Measurements from ENCODE around the gene KRTAP5-10. TPM values are rescaled to one million over a fixed set of nuclear protein-coding genes. Genes with fewer than 3 reads are reported as not detected.
"Not testable (repeated sequence)": the region's sequence is repeated elsewhere in the genome, so short reads cannot be mapped to it uniquely, and the experiment has no call there.

KRTAP5-10 gene
- total RNA-seq, 1 donor from 2014 or later: not detected

GRCh38 chr11:71537537-71537936 lies 27.8 kb upstream of the KRTAP5-10 start:
- H3K4me1 Mint-ChIP-seq (ENCODE audit: low read depth): no peaks in the 10 kb centered on the region
- no peaks in the 10 kb centered on the region for H3K27me3 Mint-ChIP-seq (ENCODE audit: insufficient read depth)
- DNase-seq (ENCODE audit: low spot score): no peak
- H3K27ac Mint-ChIP-seq: no peak overlapping the region
- H3K9me3 Mint-ChIP-seq: peaks cover 13% of the 10 kb centered on the region
- H3K4me3 Mint-ChIP-seq: no peak overlapping the region
- intact Hi-C loops (cut with micrococcal nuclease): no loop called here
- H3K36me3 Mint-ChIP-seq (ENCODE audit: low read depth): no peaks in the 10 kb centered on the region

GRCh38 chr11:71537977-71538665 lies 27.2 kb upstream of the KRTAP5-10 start, which contains the start of gene KRTAP5-8:
KRTAP5-8 (plus strand) TSS chr11:71538025; CDS start chr11:71538056, 31 bp downstream.
- intact Hi-C loops (cut with micrococcal nuclease); H3K4me3 Mint-ChIP-seq; H3K27ac Mint-ChIP-seq; H3K4me1 Mint-ChIP-seq (ENCODE audit: low read depth); H3K36me3 Mint-ChIP-seq (ENCODE audit: low read depth); DNase-seq (ENCODE audit: low spot score); H3K27me3 Mint-ChIP-seq (ENCODE audit: insufficient read depth): not testable (repeated sequence)
- peaks cover 13% of the 10 kb centered on the region for H3K9me3 Mint-ChIP-seq

DNA sequence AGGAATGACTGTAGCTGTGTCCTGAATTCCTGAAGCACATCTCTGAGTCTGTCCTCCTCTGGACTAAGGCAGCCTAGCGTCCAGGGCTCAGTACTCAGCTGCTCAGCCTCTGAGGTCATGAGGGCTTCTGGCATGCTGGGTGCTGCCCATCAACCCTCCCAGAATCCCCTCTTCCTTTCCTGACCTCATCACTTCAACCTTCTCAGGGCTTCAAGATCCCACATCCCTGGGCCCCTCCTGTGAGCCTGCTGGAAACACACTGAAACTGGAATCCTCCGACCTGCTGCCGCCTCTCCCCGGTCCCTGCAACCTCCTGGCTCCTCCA lies 26.7 kb upstream of the KRTAP5-10 start:
- H3K4me3 Mint-ChIP-seq: no peak overlapping the region
- no peak overlapping the region for H3K27ac Mint-ChIP-seq
- peaks cover 13% of the 10 kb centered on the region for H3K9me3 Mint-ChIP-seq
- H3K4me1 Mint-ChIP-seq (ENCODE audit: low read depth): no peaks in the 10 kb centered on the region
- no peaks in the 10 kb centered on the region for H3K36me3 Mint-ChIP-seq (ENCODE audit: low read depth)
- H3K27me3 Mint-ChIP-seq (ENCODE audit: insufficient read depth): no peaks in the 10 kb centered on the region
- intact Hi-C loops (cut with micrococcal nuclease): no loop called here
- no peak for DNase-seq (ENCODE audit: low spot score)

- Mint-ChIP-seq H3K27me3 (ENCODE audit: insufficient read depth) (no peaks in the 10 kb centered on the region), H3K9me3 (peaks cover 13% of the 10 kb centered on the region), H3K4me3 (no peak overlapping the region), H3K4me1 (ENCODE audit: low read depth) (no peaks in the 10 kb centered on the region), H3K36me3 (ENCODE audit: low read depth) (no peaks in the 10 kb centered on the region), H3K27ac (no peak overlapping the region)
- intact Hi-C loops (cut with micrococcal nuclease): no loop called here
- DNase-seq (ENCODE audit: low spot score): no peak
Observed at GRCh38 chr11:71539017-71539416, 26.3 kb upstream of the KRTAP5-10 start.

GRCh38 chr11:71539971-71540370 lies 25.4 kb upstream of the KRTAP5-10 start:
- DNase-seq (ENCODE audit: low spot score); H3K4me1 Mint-ChIP-seq (ENCODE audit: low read depth); H3K27me3 Mint-ChIP-seq (ENCODE audit: insufficient read depth); H3K27ac Mint-ChIP-seq; intact Hi-C loops (cut with micrococcal nuclease); H3K4me3 Mint-ChIP-seq; H3K36me3 Mint-ChIP-seq (ENCODE audit: low read depth): not testable (repeated sequence)
- H3K9me3 Mint-ChIP-seq: peaks cover 13% of the 10 kb centered on the region

GRCh38 chr11:71540521-71541304 lies 24.6 kb upstream of the KRTAP5-10 start:
- peak overlapping the region; percentile 64 for H3K27ac Mint-ChIP-seq
- intact Hi-C loops (cut with micrococcal nuclease); H3K36me3 Mint-ChIP-seq (ENCODE audit: low read depth); DNase-seq (ENCODE audit: low spot score); H3K4me3 Mint-ChIP-seq; H3K4me1 Mint-ChIP-seq (ENCODE audit: low read depth); H3K27me3 Mint-ChIP-seq (ENCODE audit: insufficient read depth): not testable (repeated sequence)
- H3K9me3 Mint-ChIP-seq: peaks cover 13% of the 10 kb centered on the region

DNA sequence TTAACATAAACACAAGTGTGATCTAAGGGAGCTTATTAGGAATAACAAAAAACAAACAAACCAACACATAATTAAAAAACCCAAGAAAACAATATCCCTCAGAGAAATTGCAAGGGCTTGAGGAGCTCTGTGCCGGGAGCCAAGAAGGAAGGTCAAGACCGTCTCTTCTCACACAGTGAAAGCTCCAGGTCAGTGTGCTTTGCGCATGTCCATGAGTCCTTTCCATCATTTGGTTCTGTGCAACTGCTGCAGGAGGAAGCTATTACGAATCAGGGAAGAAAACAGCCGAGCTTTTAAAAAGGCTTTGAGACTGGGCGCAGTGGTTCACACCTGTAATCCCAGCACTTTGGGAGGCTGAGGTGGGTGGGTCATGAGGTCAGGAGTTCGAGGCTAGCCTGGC lies 23.0 kb upstream of the KRTAP5-10 start:
- H3K4me3 Mint-ChIP-seq: no peak overlapping the region
- H3K36me3 Mint-ChIP-seq (ENCODE audit: low read depth): no peaks in the 10 kb centered on the region
- no peaks in the 10 kb centered on the region for H3K4me1 Mint-ChIP-seq (ENCODE audit: low read depth)
- no peaks in the 10 kb centered on the region for H3K27me3 Mint-ChIP-seq (ENCODE audit: insufficient read depth)
- no peak for DNase-seq (ENCODE audit: low spot score)
- intact Hi-C loops (cut with micrococcal nuclease): no loop called here
- peaks cover 13% of the 10 kb centered on the region for H3K9me3 Mint-ChIP-seq
- no peak overlapping the region for H3K27ac Mint-ChIP-seq

GRCh38 chr11:71542879-71543777 lies 22.2 kb upstream of the KRTAP5-10 start:
- intact Hi-C loops (cut with micrococcal nuclease): no loop called here
- peaks cover 13% of the 10 kb centered on the region for H3K9me3 Mint-ChIP-seq
- H3K4me3 Mint-ChIP-seq: no peak overlapping the region
- no peaks in the 10 kb centered on the region for H3K36me3 Mint-ChIP-seq (ENCODE audit: low read depth)
- H3K4me1 Mint-ChIP-seq (ENCODE audit: low read depth): no peaks in the 10 kb centered on the region
- H3K27ac Mint-ChIP-seq: no peak overlapping the region
- H3K27me3 Mint-ChIP-seq (ENCODE audit: insufficient read depth): no peaks in the 10 kb centered on the region
- no peak for DNase-seq (ENCODE audit: low spot score)

DNA sequence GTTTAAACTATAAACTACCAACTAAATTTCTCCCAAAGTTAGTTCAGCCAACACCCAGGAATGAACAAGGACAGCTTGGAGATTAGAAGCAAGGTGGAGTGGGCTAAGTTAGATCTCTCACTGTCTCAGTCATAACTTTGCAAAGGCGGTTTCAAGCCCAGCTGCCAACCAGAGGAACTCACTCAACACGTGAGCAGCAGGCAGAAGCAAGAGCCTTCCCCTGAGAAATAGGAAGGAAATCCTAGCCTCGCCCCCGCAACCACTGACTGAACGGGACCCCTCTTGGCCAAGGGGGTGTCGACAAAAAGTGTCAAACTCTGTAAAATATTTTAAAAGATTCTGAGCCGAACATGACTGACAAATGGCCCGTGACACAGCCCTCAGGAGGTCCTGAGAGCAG lies 21.5 kb upstream of the KRTAP5-10 start:
- no peaks in the 10 kb centered on the region for H3K36me3 Mint-ChIP-seq (ENCODE audit: low read depth)
- no peaks in the 10 kb centered on the region for H3K4me1 Mint-ChIP-seq (ENCODE audit: low read depth)
- H3K27me3 Mint-ChIP-seq (ENCODE audit: insufficient read depth): no peaks in the 10 kb centered on the region
- DNase-seq (ENCODE audit: low spot score): no peak
- H3K4me3 Mint-ChIP-seq: no peak overlapping the region
- H3K9me3 Mint-ChIP-seq: peaks cover 13% of the 10 kb centered on the region
- intact Hi-C loops (cut with micrococcal nuclease): no loop called here
- no peak overlapping the region for H3K27ac Mint-ChIP-seq

GRCh38 chr11:71544525-71545214 lies 20.7 kb upstream of the KRTAP5-10 start:
- Mint-ChIP-seq H3K4me1 (ENCODE audit: low read depth) (no peaks in the 10 kb centered on the region), H3K4me3 (no peak overlapping the region), H3K9me3 (peaks cover 13% of the 10 kb centered on the region), H3K27ac (no peak overlapping the region), H3K36me3 (ENCODE audit: low read depth) (no peaks in the 10 kb centered on the region), H3K27me3 (ENCODE audit: insufficient read depth) (peaks cover 5% of the 10 kb centered on the region)
- no peak for DNase-seq (ENCODE audit: low spot score)
- intact Hi-C loops (cut with micrococcal nuclease): no loop called here

DNA sequence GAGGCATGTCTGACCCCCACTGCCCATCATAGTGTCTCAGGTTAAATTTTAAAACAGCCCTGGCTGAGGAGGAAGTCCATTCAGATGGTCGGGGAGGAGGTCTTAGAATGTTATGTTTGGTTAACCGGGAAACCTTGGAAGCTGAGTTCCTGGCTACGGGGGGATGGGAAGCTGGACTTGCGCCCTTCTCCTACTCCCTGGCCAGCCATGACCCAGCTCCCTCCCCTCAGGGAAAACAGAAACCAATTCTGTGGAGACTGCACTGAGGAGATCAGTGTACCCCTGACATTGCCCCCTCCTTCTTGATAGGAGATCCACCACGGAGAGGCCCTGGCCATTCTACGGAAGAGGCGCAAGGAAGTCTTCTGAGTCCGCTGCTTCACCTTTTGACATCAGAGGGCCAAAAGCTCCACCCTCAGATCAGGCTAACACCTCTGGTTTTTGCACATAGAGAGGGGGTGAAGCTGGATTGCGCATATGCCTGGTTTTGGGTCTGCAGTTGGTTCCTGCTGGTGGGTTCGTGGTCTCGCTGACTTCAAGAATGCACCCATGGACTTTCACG lies 19.9 kb upstream of the KRTAP5-10 start:
- Mint-ChIP-seq H3K4me3 (no peak overlapping the region), H3K9me3 (peaks cover 12% of the 10 kb centered on the region), H3K27me3 (ENCODE audit: insufficient read depth) (peaks cover 7% of the 10 kb centered on the region), H3K36me3 (ENCODE audit: low read depth) (no peaks in the 10 kb centered on the region), H3K4me1 (ENCODE audit: low read depth) (no peaks in the 10 kb centered on the region), H3K27ac (no peak overlapping the region)
- DNase-seq (ENCODE audit: low spot score): no peak
- intact Hi-C loops (cut with micrococcal nuclease): no loop called here

- Mint-ChIP-seq H3K4me3 (no peak within 1 kb of the TSS), H3K36me3 (ENCODE audit: low read depth) (no peaks in the 10 kb centered on the region), H3K27ac (no peak within 1 kb of the TSS), H3K4me1 (ENCODE audit: low read depth) (no peaks in the 10 kb centered on the region), H3K27me3 (ENCODE audit: insufficient read depth) (peaks cover 7% of the 10 kb centered on the region), H3K9me3 (no peaks in the 10 kb centered on the region)
- intact Hi-C loops (cut with micrococcal nuclease): no loop called here
- DNase-seq (ENCODE audit: low spot score): no peak
Observed at GRCh38 chr11:71548120-71548519, 17.2 kb upstream of the KRTAP5-10 start, which contains the start of gene KRTAP5-9. KRTAP5-9 (plus strand) TSS chr11:71548420; CDS start chr11:71548658, 238 bp downstream.

All from activated T-helper 1 cell treated with anti-CD3 and anti-CD28 coated beads, Interleukin-12 subunit alpha, Interleukin-12 subunit beta, Interleukin-2, Interleukin-4 antibody, amounts not matched to agents 30 ng/mL and 10 ng/mL and 1 ng/mL, durations not matched to agents 14 hours and 24 hours and 36 hours (primary cell).